Spinal cord (tissue), 10 donors: Measurements from ENCODE around the gene SCYGR3. TPM values are rescaled to one million over a fixed set of nuclear protein-coding genes. Genes with fewer than 3 reads are reported as not detected.
A peak's percentile ranks its signal among the peaks of the same experiment; 100 is the strongest.

Experiments
- DNase-seq, 6 donors: peaks; one replicate each; pipeline versions ENCODE4 v3.0.0 to v3.0.0-alpha.2; 2013 to 2015; ENCODE audit warnings: low spot score in 6 of 6, low read depth in 4 of 6
- H3K27ac ChIP-seq: one replicate; pipeline ENCODE4 v1.5.1; 2013; ENCODE audit warnings: low read depth, low read length, control low read depth
- H3K27me3 ChIP-seq: one replicate; pipeline ENCODE4 v1.6.1; 2013; ENCODE audit warnings: low read length; ENCODE audit not compliant: control insufficient read depth, insufficient read depth
- H3K36me3 ChIP-seq: one replicate; pipeline ENCODE4 v1.6.1; 2013; ENCODE audit warnings: low read length; ENCODE audit not compliant: control insufficient read depth, insufficient read depth
- H3K4me1 ChIP-seq: one replicate; pipeline ENCODE4 v1.6.1; 2013; ENCODE audit warnings: low read length; ENCODE audit not compliant: control insufficient read depth, insufficient read depth
- H3K4me3 ChIP-seq: one replicate; pipeline ENCODE4 v1.5.1; 2013; ENCODE audit warnings: low read depth, low read length, control low read depth
- H3K9me3 ChIP-seq: one replicate; pipeline ENCODE4 v1.6.1; 2013; ENCODE audit warnings: low read length; ENCODE audit not compliant: control insufficient read depth, insufficient read depth
- WGBS: methylation state at CpG from one replicate; pipeline ENCODE4 v1.1.5; 2013; ENCODE audit warnings: missing lambda C conversion rate; ENCODE audit not compliant: insufficient coverage; 5-methylcytosine and 5-hydroxymethylcytosine counted together
- polyA plus RNA-seq, 2 donors: library from polyadenylated mRNA; unstranded; fragments of 120-200 nt; gene quantifications; one replicate each; pipeline ENCODE4 v1.2.1, GENCODE V29; 2013; ENCODE audit not compliant: insufficient read length in 2 of 2
- total RNA-seq, 2 donors: library from RNA; depleted of rRNA in 1 of 2; stranded (reverse); fragments of 120-200 nt in 1 of 2; fragments of >200 nt in 1 of 2; gene quantifications; one replicate each; pipeline versions ENCODE4 v1.2.3 to v1.2.4, GENCODE V29; 2013 to 2014
- donor health status: healthy.

SCYGR3 gene
- total and polyA plus RNA-seq, 4 donors: not detected

- no peaks in the 10 kb centered on the region for H3K36me3 ChIP-seq
- H3K27ac ChIP-seq: no peak overlapping the region
- 96% methylated on average over 4 of the region's 6 CpGs for WGBS
- no peak overlapping the region for H3K4me3 ChIP-seq
- no peak for DNase-seq
- no peaks in the 10 kb centered on the region for H3K9me3 ChIP-seq
- H3K4me1 ChIP-seq: no peaks in the 10 kb centered on the region
- no peaks in the 10 kb centered on the region for H3K27me3 ChIP-seq
Measured at GRCh38 chr2:227632827-227633226, 18.2 kb upstream of the SCYGR3 start.

- no peak for DNase-seq
- H3K27ac ChIP-seq: no peak overlapping the region
- no peaks in the 10 kb centered on the region for H3K36me3 ChIP-seq
- no peaks in the 10 kb centered on the region for H3K4me1 ChIP-seq
- H3K27me3 ChIP-seq: no peaks in the 10 kb centered on the region
- no peaks in the 10 kb centered on the region for H3K9me3 ChIP-seq
- H3K4me3 ChIP-seq: no peak overlapping the region
- no CpG with 5 or more reads among the region's 3 CpGs for WGBS
Measured at GRCh38 chr2:227630322-227630721, 15.7 kb upstream of the SCYGR3 start.

GRCh38 chr2:227629435-227629834 is 14.8 kb upstream of the SCYGR3 start:
- Histone ChIP-seq H3K9me3 (no peaks in the 10 kb centered on the region), H3K4me3 (no peak overlapping the region), H3K27ac (no peak overlapping the region), H3K36me3 (no peaks in the 10 kb centered on the region), H3K4me1 (no peaks in the 10 kb centered on the region), H3K27me3 (no peaks in the 10 kb centered on the region)
- DNase-seq: no peak
- WGBS: 69% methylated on average over 4 of the region's 7 CpGs

- DNase-seq: no peak
- WGBS: 100% methylated on average over 1 of the region's 3 CpGs
- no peaks in the 10 kb centered on the region for H3K9me3 ChIP-seq
- no peak overlapping the region for H3K4me3 ChIP-seq
- no peaks in the 10 kb centered on the region for H3K36me3 ChIP-seq
- H3K4me1 ChIP-seq: no peaks in the 10 kb centered on the region
- no peaks in the 10 kb centered on the region for H3K27me3 ChIP-seq
- H3K27ac ChIP-seq: no peak overlapping the region
Measured at GRCh38 chr2:227627769-227628168, 13.1 kb upstream of the SCYGR3 start.

GRCh38 chr2:227626580-227627151 is 12.0 kb upstream of the SCYGR3 start:
- DNase-seq: no peak
- H3K27ac ChIP-seq: no peak overlapping the region
- no peaks in the 10 kb centered on the region for H3K4me1 ChIP-seq
- H3K36me3 ChIP-seq: no peaks in the 10 kb centered on the region
- H3K9me3 ChIP-seq: no peaks in the 10 kb centered on the region
- no peak overlapping the region for H3K4me3 ChIP-seq
- WGBS: 58% methylated on average over 2 of the region's 10 CpGs
- no peaks in the 10 kb centered on the region for H3K27me3 ChIP-seq

- no peaks in the 10 kb centered on the region for H3K36me3 ChIP-seq
- no peak overlapping the region for H3K4me3 ChIP-seq
- no peaks in the 10 kb centered on the region for H3K27me3 ChIP-seq
- no peaks in the 10 kb centered on the region for H3K4me1 ChIP-seq
- no peaks in the 10 kb centered on the region for H3K9me3 ChIP-seq
- DNase-seq: peak in 1 of 6 donors; percentile 10
- no CpG with 5 or more reads among the region's 2 CpGs for whole genome bisulfite sequencing
- no peak overlapping the region for H3K27ac ChIP-seq
Measured at GRCh38 chr2:227625420-227625819, 10.8 kb upstream of the SCYGR3 start.

- DNase-seq: no peak
Measured at GRCh38 chr2:227623226-227623625, 8.6 kb upstream of the SCYGR3 start.

GRCh38 chr2:227617316-227618230 is 2.9 kb upstream of the SCYGR3 start, which contains the start of gene SCYGR4:
SCYGR4 (plus strand) TSS chr2:227617498; CDS start chr2:227617498, 0 bp downstream.
- no peak for DNase-seq
- Histone ChIP-seq H3K27me3 (no peaks in the 10 kb centered on the region), H3K27ac (no peak within 1 kb of the TSS), H3K4me3 (no peak within 1 kb of the TSS), H3K4me1 (no peaks in the 10 kb centered on the region), H3K36me3 (no peaks in the 10 kb centered on the region), H3K9me3 (no peaks in the 10 kb centered on the region)
- WGBS: 79% methylated on average over 14 of the region's 20 CpGs

More at GRCh38 chr2:227623226-227623625, 8.6 kb upstream of the SCYGR3 start:
- no peaks in the 10 kb centered on the region for H3K36me3 ChIP-seq
- no peak overlapping the region for H3K27ac ChIP-seq
- no peaks in the 10 kb centered on the region for H3K27me3 ChIP-seq
- H3K9me3 ChIP-seq: no peaks in the 10 kb centered on the region
- H3K4me1 ChIP-seq: no peaks in the 10 kb centered on the region
- no peak overlapping the region for H3K4me3 ChIP-seq

- Histone ChIP-seq H3K4me1 (no peaks in the 10 kb centered on the region), H3K36me3 (no peaks in the 10 kb centered on the region), H3K9me3 (no peaks in the 10 kb centered on the region), H3K4me3 (no peak overlapping the region), H3K27me3 (no peaks in the 10 kb centered on the region), H3K27ac (no peak overlapping the region)
- DNase-seq: no peak
- WGBS: 55% methylated on average over 2 of the region's 4 CpGs
Measured at GRCh38 chr2:227616631-227617030, 2.0 kb upstream of the SCYGR3 start.

GRCh38 chr2:227615906-227616305 is 1.3 kb upstream of the SCYGR3 start:
- Histone ChIP-seq H3K4me1 (no peaks in the 10 kb centered on the region), H3K27me3 (no peaks in the 10 kb centered on the region)
- WGBS: 80% methylated on average over 3 of the region's 5 CpGs

More at GRCh38 chr2:227615906-227616305, 1.3 kb upstream of the SCYGR3 start:
- Histone ChIP-seq H3K9me3 (no peaks in the 10 kb centered on the region), H3K36me3 (no peaks in the 10 kb centered on the region), H3K27ac (no peak overlapping the region), H3K4me3 (no peak overlapping the region)
- no peak for DNase-seq
